Right cardiac atrium (tissue), 5 donors: ENCODE measurements around the gene CNNM1. TPM values are rescaled to one million over a fixed set of nuclear protein-coding genes. Genes with fewer than 3 reads are reported as not detected.

ENCODE experiments used
- ATAC-seq, 2 donors: fragments of 200-7000 bp; cut with Tn5 transposase; one replicate each; pipeline versions ENCODE4 v1.8.0 to v1.9.1; 2020; ENCODE audit warnings: moderate library complexity in 2 of 2, mild to moderate bottlenecking in 1 of 2
- DNase-seq, 3 donors: peaks; one replicate each; pipeline ENCODE4 v3.0.0-alpha.2; 2020
- H3K27ac ChIP-seq: one replicate; pipeline ENCODE4 v1.5.1; 2013; ENCODE audit warnings: mild to moderate bottlenecking, low read length, control low read depth, moderate library complexity
- H3K27me3 ChIP-seq: one replicate; pipeline ENCODE4 v1.6.1; 2013; ENCODE audit not compliant: control insufficient read depth, insufficient read depth
- H3K4me1 ChIP-seq: one replicate; pipeline ENCODE4 v1.6.1; 2013; ENCODE audit warnings: low read length; ENCODE audit not compliant: control insufficient read depth, insufficient read depth
- H3K4me3 ChIP-seq: one replicate; pipeline ENCODE4 v1.5.1; 2013; ENCODE audit warnings: low read length, control low read depth
- H3K9me3 ChIP-seq: one replicate; pipeline ENCODE4 v1.6.1; 2013; ENCODE audit warnings: low read length; ENCODE audit not compliant: control insufficient read depth
- WGBS: extraction: QIAGEN DNeasy Blood & Tissue Kit; methylation state at CpG from one replicate; pipeline ENCODE4 v1.1.7; 2013; 5-methylcytosine and 5-hydroxymethylcytosine counted together
- intact Hi-C, 4 donors: fragments of 100-400 bp; cut with DNase I; formaldehyde crosslinking; loops; one replicate each; pipeline versions ENCODE4 v1.11.0 to v1.14.0; 2022 to 2023
- polyA plus RNA-seq: library from polyadenylated mRNA; stranded (reverse); fragments of 200-250 nt; gene quantifications from one replicate; pipeline ENCODE4 v1.2.3, GENCODE V29; 2013
- total RNA-seq, 4 donors: library from RNA; stranded (reverse); fragmentation: NEBNext Ultra II Directional; extraction: Animal tissue kit (Norgen Biotek cat#: 25700); gene quantifications; one replicate each; pipeline ENCODE4 v1.2.1, GENCODE V29; 2021
- donor health status: healthy with polysubstance abuse.
- donor health status: DM: no; HTN: yes; CAD: no.
- donor health status: DM: no; HTN: no; CAD: no.
- donor health status: DM: no; HTN: yes; CAD: no; lungs with severe emphysema.
- donor health status: DM: yes; HTN: yes; CAD: no.

Gene CNNM1
- total and polyA plus RNA-seq, 5 donors, result 0.03 to 0.29 (median 0.20) TPM

DNA sequence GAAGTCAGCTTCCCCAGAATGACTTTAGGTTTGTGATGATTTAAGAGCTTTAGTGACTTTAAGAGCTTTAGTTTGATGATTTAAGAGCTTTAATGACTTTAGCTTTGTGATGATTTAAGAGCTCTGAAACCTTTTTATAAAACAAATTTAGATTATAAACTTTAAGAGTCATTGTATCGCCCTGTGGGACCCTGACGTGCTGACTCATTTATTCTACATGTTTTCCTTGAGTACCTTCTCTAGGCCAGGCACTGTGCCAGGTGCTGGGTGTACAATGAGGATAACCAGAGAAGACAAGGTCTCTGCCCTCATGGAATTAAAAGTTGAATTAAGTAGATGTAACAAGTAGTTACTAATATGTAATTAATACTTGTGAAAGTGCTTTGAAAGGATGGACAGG lies 45.4 kb downstream of the CNNM1 start:
- H3K27ac ChIP-seq, result no peak overlapping the region
- no peak for ATAC-seq
- H3K9me3 ChIP-seq, result no peaks in the 10 kb centered on the region
- no peak overlapping the region for H3K4me3 ChIP-seq
- DNase-seq, result peak in 1 of 3 donors; percentile 62
- H3K27me3 ChIP-seq, result no peaks in the 10 kb centered on the region
- WGBS, result 52% methylated on average over 2 of the region's 2 CpGs
- peaks cover 3% of the 10 kb centered on the region for H3K4me1 ChIP-seq
- intact Hi-C loops, result no loop called here

DNA sequence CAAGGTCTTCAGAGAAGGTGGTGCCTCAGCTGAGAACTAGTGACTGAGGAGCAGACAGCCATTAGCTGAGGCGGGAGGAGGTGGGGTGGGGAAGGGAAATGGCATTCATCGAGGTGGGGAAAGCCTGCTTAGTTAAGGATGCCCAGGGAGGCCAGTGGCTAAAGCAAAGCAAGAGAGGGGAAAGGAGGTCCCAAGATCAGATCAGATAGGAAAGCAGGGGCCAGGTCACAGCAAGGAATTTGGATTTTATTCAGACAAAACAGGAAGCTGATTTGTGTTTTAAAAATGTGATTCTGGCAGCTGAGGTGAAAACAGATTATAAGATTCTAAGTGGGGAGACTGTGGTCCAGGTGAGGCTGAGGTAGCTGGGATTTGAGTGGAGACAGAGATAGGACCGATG lies 45.8 kb downstream of the CNNM1 start:
- Histone ChIP-seq H3K27ac (no peak overlapping the region), H3K4me1 (peaks cover 3% of the 10 kb centered on the region), H3K4me3 (no peak overlapping the region), H3K9me3 (no peaks in the 10 kb centered on the region), H3K27me3 (no peaks in the 10 kb centered on the region)
- intact Hi-C loops, result no loop called here
- ATAC-seq (no peak), DNase-seq (no peak)
- WGBS, result 69% methylated on average over 3 of the region's 3 CpGs

DNA sequence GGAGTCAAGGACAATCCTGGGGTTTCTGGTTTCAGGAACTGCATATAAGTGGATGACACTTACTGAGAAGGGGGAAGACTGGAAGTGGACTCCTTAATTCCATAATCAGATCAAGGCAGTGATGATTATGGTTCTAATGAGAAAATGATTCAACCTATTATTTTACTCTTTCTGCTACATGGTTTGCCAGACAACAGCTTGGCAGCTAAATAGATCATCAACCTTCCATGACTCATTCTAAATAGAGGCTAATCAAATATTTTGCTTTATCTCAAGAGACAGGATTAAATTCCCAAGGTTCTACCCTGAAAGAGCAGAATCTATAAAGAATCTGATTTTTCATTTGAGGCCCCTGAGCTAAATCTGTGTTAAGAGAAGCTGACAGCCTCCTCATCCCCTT lies 46.3 kb downstream of the CNNM1 start:
- Histone ChIP-seq H3K27me3 (no peaks in the 10 kb centered on the region), H3K4me1 (peaks cover 3% of the 10 kb centered on the region), H3K9me3 (no peaks in the 10 kb centered on the region), H3K27ac (no peak overlapping the region), H3K4me3 (no peak overlapping the region)
- DNase-seq (no peak), ATAC-seq (no peak)
- intact Hi-C loops, result no loop called here

DNA sequence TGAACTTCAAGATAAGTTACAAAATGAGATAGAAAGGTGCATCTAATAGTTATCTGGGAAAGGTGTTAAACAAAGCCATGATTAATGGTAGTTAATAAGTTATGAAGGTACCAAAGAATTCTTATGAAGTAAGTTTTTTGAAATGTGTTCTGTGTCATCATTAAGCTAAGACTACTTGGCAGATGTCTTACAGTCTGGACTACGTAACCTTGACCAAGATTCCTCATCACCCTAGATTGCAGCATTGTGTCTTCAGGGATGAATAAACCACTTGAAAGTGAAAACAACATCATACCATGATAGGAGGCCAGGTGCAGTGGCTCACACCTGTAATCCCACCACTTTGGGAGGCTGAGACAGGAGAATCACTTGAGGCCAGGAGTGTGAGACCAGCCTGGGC lies 53.0 kb downstream of the CNNM1 start:
- H3K27me3 ChIP-seq, result no peaks in the 10 kb centered on the region
- 85% methylated on average over 1 of the region's 1 CpG for WGBS
- intact Hi-C loops, result no loop called here
- no peaks in the 10 kb centered on the region for H3K9me3 ChIP-seq
- no peak overlapping the region for H3K27ac ChIP-seq
- no peaks in the 10 kb centered on the region for H3K4me1 ChIP-seq
- DNase-seq, result no peak
- no peak overlapping the region for H3K4me3 ChIP-seq
- ATAC-seq, result no peak

DNA sequence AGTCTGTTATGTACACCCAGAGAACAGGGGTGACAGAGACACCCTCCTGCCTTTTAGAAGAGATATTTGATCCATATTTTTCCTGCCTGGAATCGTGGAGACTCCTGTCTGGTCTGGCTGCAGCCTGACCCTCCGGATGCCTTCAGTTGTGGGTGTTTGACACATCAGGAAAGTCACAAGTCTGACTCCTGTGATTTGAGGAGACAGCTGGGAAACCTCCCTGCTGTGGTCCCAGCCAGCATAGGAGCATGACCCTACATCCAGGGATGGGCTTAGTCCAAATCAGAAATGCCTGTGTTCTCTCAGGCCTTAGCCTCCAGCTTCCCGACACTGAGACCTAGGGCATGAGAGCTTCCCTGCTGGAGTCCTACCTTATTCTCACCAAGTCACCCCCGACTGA lies 57.9 kb downstream of the CNNM1 start:
- ATAC-seq (no peak), DNase-seq (no peak)
- WGBS, result 61% methylated on average over 4 of the region's 4 CpGs
- H3K27ac ChIP-seq, result no peak overlapping the region
- intact Hi-C loops, result loop anchor here in 1 of 4 donors (2.0 kb wide), 1 partner anchor 222 kb away; no protein-coding TSS in a partner anchor
- peaks cover 7% of the 10 kb centered on the region for H3K4me1 ChIP-seq
- no peaks in the 10 kb centered on the region for H3K27me3 ChIP-seq
- H3K9me3 ChIP-seq, result no peaks in the 10 kb centered on the region
- no peak overlapping the region for H3K4me3 ChIP-seq

DNA sequence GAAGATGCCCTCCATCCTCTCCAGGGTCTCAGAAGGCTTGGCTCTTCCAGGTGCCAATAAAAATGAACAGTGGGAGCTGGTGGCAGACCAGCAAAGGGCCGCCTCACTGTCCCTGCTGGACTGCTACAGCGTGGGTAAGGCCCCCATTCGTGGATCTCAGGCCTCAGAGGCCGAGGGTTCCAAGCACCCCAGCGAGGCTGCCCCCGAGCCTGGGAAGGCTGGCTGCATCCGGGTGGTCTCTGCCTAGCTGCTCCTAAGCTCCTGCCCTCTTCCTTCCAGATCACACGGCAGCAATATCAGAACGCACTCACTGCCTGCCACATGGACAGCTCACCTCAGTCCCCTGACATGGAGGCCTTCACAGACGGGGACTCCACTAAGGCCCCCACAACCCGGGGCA lies 58.4 kb downstream of the CNNM1 start:
- no peaks in the 10 kb centered on the region for H3K27me3 ChIP-seq
- no peak overlapping the region for H3K4me3 ChIP-seq
- no peak overlapping the region for H3K27ac ChIP-seq
- H3K4me1 ChIP-seq, result peaks cover 7% of the 10 kb centered on the region
- H3K9me3 ChIP-seq, result no peaks in the 10 kb centered on the region
- ATAC-seq (no peak), DNase-seq (no peak)
- intact Hi-C loops, result loop anchor here in 1 of 4 donors (2.0 kb wide), 1 partner anchor 221 kb away; no protein-coding TSS in a partner anchor
- WGBS, result 84% methylated on average over 11 of the region's 11 CpGs

DNA sequence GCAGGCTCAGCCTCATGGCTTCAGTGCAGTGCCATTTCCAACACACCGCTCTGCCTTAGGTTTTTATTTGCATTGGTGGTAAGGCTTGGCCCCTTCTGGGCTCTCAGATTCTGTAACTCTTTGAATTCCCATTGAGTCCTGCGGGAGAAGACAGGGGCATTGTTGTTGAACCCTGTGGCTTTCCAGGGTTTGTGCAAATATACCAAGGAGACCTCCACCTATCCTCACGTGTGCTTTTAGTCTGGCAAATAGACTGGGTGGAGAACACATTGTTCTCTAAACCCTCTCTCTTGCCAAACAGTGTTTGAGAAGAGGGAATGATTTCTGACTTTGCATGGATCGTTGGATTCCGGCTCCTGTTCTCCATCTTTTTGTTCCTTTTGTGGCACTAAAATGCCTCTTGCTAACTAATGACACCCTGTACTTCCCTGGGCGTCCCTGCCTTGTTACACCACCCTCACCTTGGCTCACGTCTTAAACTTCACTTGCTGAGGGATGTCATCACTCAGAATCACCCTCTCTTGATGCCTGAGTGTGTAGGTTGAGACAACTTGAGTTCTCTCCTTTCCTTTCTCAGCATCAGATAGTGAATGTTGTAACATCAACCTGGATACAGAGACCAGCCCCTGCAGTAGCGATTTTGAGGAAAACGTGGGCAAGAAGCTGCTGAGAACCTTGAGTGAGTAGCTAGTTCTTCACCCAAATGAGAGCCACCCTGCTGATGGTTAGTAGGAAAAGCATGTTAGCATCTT lies 60.7 kb downstream of the CNNM1 start:
- Histone ChIP-seq H3K27ac (no peak overlapping the region), H3K4me3 (no peak overlapping the region), H3K27me3 (no peaks in the 10 kb centered on the region), H3K4me1 (peaks cover 7% of the 10 kb centered on the region), H3K9me3 (no peaks in the 10 kb centered on the region)
- WGBS, result 76% methylated on average over 9 of the region's 9 CpGs
- DNase-seq (no peak), ATAC-seq (no peak)
- intact Hi-C loops, result loop anchor here in 1 of 4 donors (5.0 kb wide), 1 partner anchor 227 kb away; no protein-coding TSS in a partner anchor

DNA sequence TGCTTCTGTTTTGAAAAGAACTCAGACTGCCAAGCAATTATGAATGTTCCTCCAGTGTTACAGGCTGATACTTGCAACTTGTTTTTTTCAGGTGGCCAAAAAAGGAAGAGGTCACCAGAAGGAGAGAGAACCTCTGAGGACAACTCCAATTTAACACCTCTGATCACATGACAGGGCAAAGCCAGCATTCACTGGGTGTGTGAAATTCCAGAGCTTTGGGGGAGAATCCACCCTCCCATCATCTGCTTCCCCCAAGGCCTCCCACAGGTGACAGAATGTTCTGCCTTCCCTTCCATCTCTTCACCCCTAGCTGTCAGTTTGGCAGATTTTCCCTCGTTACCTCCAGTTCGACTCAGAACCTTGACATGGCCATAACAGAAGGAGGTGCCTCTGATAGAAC lies 62.2 kb downstream of the CNNM1 start:
- H3K4me3 ChIP-seq, result no peak overlapping the region
- H3K4me1 ChIP-seq, result peaks cover 7% of the 10 kb centered on the region
- no peak for DNase-seq
- intact Hi-C loops, result loop anchor here in 1 of 4 donors (5.0 kb wide), 1 partner anchor 226 kb away; no protein-coding TSS in a partner anchor
- peak; percentile 36 to 77 for ATAC-seq
- no peaks in the 10 kb centered on the region for H3K27me3 ChIP-seq
- H3K9me3 ChIP-seq, result no peaks in the 10 kb centered on the region
- peak overlapping the region; percentile 76 for H3K27ac ChIP-seq
- 63% methylated on average over 2 of the region's 2 CpGs for WGBS

DNA sequence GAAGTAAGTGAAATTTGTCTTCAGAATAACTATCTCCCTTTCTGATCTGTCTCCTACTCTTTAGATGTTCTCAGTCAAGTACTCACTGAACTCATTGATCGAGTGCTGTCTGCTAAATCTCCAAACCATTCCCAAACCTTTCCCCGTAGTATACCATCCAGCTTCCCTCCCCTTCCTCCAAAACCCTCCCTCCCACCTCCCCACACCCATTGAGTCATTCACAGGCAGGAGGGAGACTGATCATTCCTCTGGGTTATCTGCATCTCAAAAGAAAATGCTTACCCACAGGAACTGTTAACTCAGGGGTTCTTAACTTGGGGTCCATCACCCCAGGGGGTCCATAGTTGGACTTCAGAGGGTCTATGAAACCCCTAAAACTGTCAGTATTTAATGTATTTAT lies 63.9 kb downstream of the CNNM1 start:
- WGBS, result 49% methylated on average over 2 of the region's 2 CpGs
- Histone ChIP-seq H3K9me3 (no peaks in the 10 kb centered on the region), H3K27me3 (no peaks in the 10 kb centered on the region), H3K4me1 (peaks cover 7% of the 10 kb centered on the region), H3K4me3 (no peak overlapping the region), H3K27ac (no peak overlapping the region)
- no peak for ATAC-seq
- no peak for DNase-seq
- intact Hi-C loops, result loop anchor here in 1 of 4 donors (5.0 kb wide), 1 partner anchor 224 kb away; no protein-coding TSS in a partner anchor

DNA sequence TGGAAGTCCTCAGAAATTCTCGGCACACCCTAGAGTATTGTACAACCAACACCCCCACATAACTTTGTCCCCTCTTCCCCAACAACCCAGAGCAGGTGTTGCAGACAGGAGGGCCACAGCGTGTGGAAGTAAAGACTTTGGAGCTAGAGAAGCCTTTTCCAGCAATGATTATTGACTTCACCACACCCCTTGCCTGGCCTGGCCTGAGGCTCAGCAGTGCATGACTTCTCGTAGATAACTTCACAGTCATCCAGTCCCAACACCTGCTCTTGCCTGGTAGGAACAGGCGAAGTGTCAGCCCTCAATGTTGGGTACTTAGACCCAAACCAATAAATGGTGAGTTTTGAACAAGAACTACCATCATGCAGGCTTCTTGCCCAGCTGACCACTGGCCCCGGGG lies 64.5 kb downstream of the CNNM1 start:
- Histone ChIP-seq H3K27ac (no peak overlapping the region), H3K4me3 (no peak overlapping the region), H3K4me1 (peaks cover 7% of the 10 kb centered on the region), H3K27me3 (no peaks in the 10 kb centered on the region), H3K9me3 (no peaks in the 10 kb centered on the region)
- ATAC-seq (peak in 1 of 2 donors; percentile 2), DNase-seq (no peak)
- intact Hi-C loops, result loop anchor here in 1 of 4 donors (5.0 kb wide), 1 partner anchor 224 kb away; no protein-coding TSS in a partner anchor
- 85% methylated on average over 5 of the region's 5 CpGs for WGBS

DNA sequence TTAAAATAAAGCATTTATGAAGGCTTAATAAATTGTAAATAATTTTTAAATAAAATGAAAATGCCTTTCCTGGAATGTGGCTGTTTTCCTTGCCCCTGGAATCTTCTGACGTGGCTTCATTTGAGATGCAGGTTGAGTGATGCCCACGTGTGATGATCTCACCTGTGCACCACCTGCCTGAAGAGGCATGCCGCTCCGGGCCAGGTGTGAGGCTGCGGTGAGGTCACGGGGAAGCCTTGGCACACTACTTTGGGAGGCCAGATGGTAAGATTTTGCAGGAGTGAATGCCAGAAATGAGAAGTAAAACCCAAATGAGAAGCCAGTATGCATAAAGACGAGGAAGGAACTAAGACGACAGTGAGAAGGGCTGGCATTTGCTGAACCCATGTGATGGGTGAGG lies 65.1 kb downstream of the CNNM1 start:
- Histone ChIP-seq H3K27me3 (no peaks in the 10 kb centered on the region), H3K4me1 (peaks cover 4% of the 10 kb centered on the region), H3K9me3 (no peaks in the 10 kb centered on the region), H3K4me3 (no peak overlapping the region), H3K27ac (no peak overlapping the region)
- DNase-seq (no peak), ATAC-seq (no peak)
- WGBS, result 82% methylated on average over 8 of the region's 8 CpGs
- intact Hi-C loops, result loop anchor here in 1 of 4 donors (5.0 kb wide), 1 partner anchor 223 kb away; no protein-coding TSS in a partner anchor
